Chondrocyte (in vitro differentiated cells): Measurements from ENCODE around the gene OOSP1. TPM values are rescaled to one million over a fixed set of nuclear protein-coding genes. Genes with fewer than 3 reads are reported as not detected.

ENCODE experiments used
- DNase-seq: peaks from one replicate; pipeline ENCODE4 v3.0.0; 2021; ENCODE audit warnings: mixed read lengths, low spot score
- H3K27ac Mint-ChIP-seq: one replicate; pipeline ENCODE4 v1.8.0; 2021; ENCODE audit warnings: mild to moderate bottlenecking, moderate library complexity, mixed read lengths; ENCODE audit not compliant: unreplicated experiment
- H3K27me3 Mint-ChIP-seq: 2 replicates; pipeline ENCODE4 v1.8.0; 2021; ENCODE audit warnings: low read depth, mixed read lengths
- H3K36me3 Mint-ChIP-seq: 2 replicates; pipeline ENCODE4 v1.8.0; 2021; ENCODE audit warnings: low read depth, mixed read lengths
- H3K4me1 Mint-ChIP-seq: 2 replicates; pipeline ENCODE4 v1.8.0; 2021; ENCODE audit warnings: low read depth, mild to moderate bottlenecking, mixed read lengths
- H3K4me3 Mint-ChIP-seq: one replicate; pipeline ENCODE4 v1.8.0; 2021; ENCODE audit warnings: mild to moderate bottlenecking, moderate library complexity, mixed read lengths; ENCODE audit not compliant: unreplicated experiment
- H3K9me3 Mint-ChIP-seq: 2 replicates; pipeline ENCODE4 v1.8.0; 2021; ENCODE audit warnings: low read depth, mixed read lengths
- CTCF ChIP-seq: fragments of 200-600 bp; sonication (generic); IDR thresholded peaks from 2 replicates; pipeline ENCODE4 v1.5.0; 2021; ENCODE audit warnings: antibody characterized with exemption, mild to moderate bottlenecking, moderate library complexity
- total RNA-seq: library from RNA; stranded (reverse); gene quantifications from 3 replicates; pipeline ENCODE4 v1.2.1, GENCODE V29; 2021

OOSP1 gene
- total RNA-seq, 1 donor from 2014 or later, result not detected

- peaks cover 3% of the 10 kb centered on the region for H3K9me3 Mint-ChIP-seq
- no peak overlapping the region for H3K4me3 Mint-ChIP-seq
- no peaks in the 10 kb centered on the region for H3K4me1 Mint-ChIP-seq
- H3K27ac Mint-ChIP-seq, result no peak overlapping the region
- no peak for TF ChIP-seq CTCF
- peaks cover 2% of the 10 kb centered on the region for H3K36me3 Mint-ChIP-seq
- no peak for DNase-seq
- H3K27me3 Mint-ChIP-seq, result peaks cover 10% of the 10 kb centered on the region
These were observed 45.0 kb downstream of the OOSP1 start for GRCh38 chr11:59983212-59983611.

- Mint-ChIP-seq H3K36me3 (peaks cover 2% of the 10 kb centered on the region), H3K27me3 (peaks cover 9% of the 10 kb centered on the region), H3K4me1 (no peaks in the 10 kb centered on the region), H3K4me3 (no peak overlapping the region), H3K9me3 (peaks cover 9% of the 10 kb centered on the region), H3K27ac (no peak overlapping the region)
- TF ChIP-seq CTCF, result no peak
- DNase-seq, result no peak
These were observed 46.1 kb downstream of the OOSP1 start for GRCh38 chr11:59984368-59984767.

- Mint-ChIP-seq H3K27me3 (no peaks in the 10 kb centered on the region), H3K36me3 (peaks cover 2% of the 10 kb centered on the region), H3K4me1 (no peaks in the 10 kb centered on the region), H3K9me3 (peaks cover 24% of the 10 kb centered on the region), H3K27ac (no peak overlapping the region), H3K4me3 (no peak overlapping the region)
- no peak for TF ChIP-seq CTCF
- no peak for DNase-seq
These were observed 52.2 kb downstream of the OOSP1 start for GRCh38 chr11:59990421-59990820.

- H3K27ac Mint-ChIP-seq, result no peak overlapping the region
- DNase-seq, result no peak
- H3K36me3 Mint-ChIP-seq, result no peaks in the 10 kb centered on the region
- H3K4me1 Mint-ChIP-seq, result no peaks in the 10 kb centered on the region
- no peak for TF ChIP-seq CTCF
- H3K9me3 Mint-ChIP-seq, result peaks cover 21% of the 10 kb centered on the region
- H3K27me3 Mint-ChIP-seq, result no peaks in the 10 kb centered on the region
- H3K4me3 Mint-ChIP-seq, result no peak overlapping the region
These were observed 54.2 kb downstream of the OOSP1 start for GRCh38 chr11:59992425-59992824.

GRCh38 chr11:59997800-59998199 lies 59.6 kb downstream of the OOSP1 start:
- Mint-ChIP-seq H3K27me3 (peaks cover 8% of the 10 kb centered on the region), H3K36me3 (no peaks in the 10 kb centered on the region), H3K4me1 (no peaks in the 10 kb centered on the region), H3K4me3 (no peak overlapping the region), H3K27ac (no peak overlapping the region), H3K9me3 (no peaks in the 10 kb centered on the region)
- no peak for TF ChIP-seq CTCF
- DNase-seq, result no peak
